Smooth muscle cell of the brain vasculature (primary cell): ENCODE measurements around the gene ZBTB12.

Experiments
- DNase-seq: peaks from one replicate; pipeline ENCODE4 v3.0.0-alpha.2; 2012; ENCODE audit warnings: low read depth, low spot score

Gene ZBTB12

DNA sequence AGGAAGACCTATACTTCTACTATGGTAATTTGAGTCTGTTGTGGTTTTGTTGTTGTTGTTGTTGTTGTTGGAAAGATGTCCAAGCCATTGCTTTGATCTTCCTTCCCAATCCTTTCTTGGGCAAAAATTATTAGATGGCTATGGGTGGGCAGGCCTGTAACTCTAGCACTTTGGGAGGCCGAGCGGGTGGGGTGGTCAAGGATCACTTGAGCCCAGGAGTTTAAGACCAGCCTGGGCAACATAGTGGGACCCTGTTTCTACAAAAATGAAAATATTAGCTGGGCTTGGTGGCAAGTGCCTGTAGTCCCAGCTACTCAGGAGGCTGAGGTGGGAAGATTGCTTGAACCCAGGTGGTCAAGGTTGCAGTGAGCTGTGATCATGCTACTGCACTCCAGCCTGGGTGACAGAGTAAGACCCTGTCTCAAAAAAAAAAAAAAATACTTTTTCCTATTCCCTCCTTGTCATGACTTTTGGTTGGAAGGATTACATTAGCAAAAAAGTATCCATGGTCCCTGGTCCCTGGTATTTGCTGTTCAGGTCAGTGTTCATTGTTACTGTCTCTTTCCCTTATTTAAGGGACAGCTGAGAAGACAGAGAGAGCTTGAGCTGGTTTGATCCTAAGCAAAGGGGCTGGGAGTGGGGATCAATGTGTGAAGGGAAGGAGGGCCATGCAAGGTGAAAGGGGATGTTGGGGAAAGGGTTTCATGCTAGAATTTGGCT, 51.0 kb downstream of the ZBTB12 start:
- no peak for DNase-seq
